Liver (tissue), 9 donors: Measurements from ENCODE around the gene SLC6A8. TPM values are rescaled to one million over a fixed set of nuclear protein-coding genes. Genes with fewer than 3 reads are reported as not detected.
A peak's percentile ranks its signal among the peaks of the same experiment; 100 is the strongest.

Experiments used
- DNase-seq: peaks from one replicate; pipeline ENCODE4 v3.0.0-alpha.2; 2017; ENCODE audit warnings: low spot score
- H3K27ac ChIP-seq, 2 donors: one replicate each; pipeline ENCODE4 v1.7.0; 2013; ENCODE audit warnings: inconsistent platforms in 2 of 2, low read length in 2 of 2, control low read depth in 1 of 2, low read depth in 1 of 2, mild to moderate bottlenecking in 1 of 2
- H3K27me3 ChIP-seq, 4 donors: one replicate each; pipeline versions ENCODE4 v1.6.1 to v1.7.0; 2013; ENCODE audit warnings: low read length in 3 of 4, inconsistent platforms in 1 of 4, mild to moderate bottlenecking in 1 of 4, moderate library complexity in 1 of 4; ENCODE audit not compliant: control insufficient read depth in 4 of 4, insufficient read depth in 4 of 4
- H3K36me3 ChIP-seq, 4 donors: one replicate each; pipeline versions ENCODE4 v1.6.1 to v1.7.0; 2013; ENCODE audit warnings: low read length in 3 of 4, mild to moderate bottlenecking in 3 of 4, low read depth in 1 of 4, moderate library complexity in 1 of 4; ENCODE audit not compliant: control insufficient read depth in 4 of 4, insufficient read depth in 3 of 4
- H3K4me1 ChIP-seq, 4 donors: one replicate each; pipeline versions ENCODE4 v1.6.1 to v1.7.0; 2013; ENCODE audit warnings: low read length in 3 of 4, mild to moderate bottlenecking in 3 of 4, moderate library complexity in 1 of 4; ENCODE audit not compliant: control insufficient read depth in 4 of 4, insufficient read depth in 4 of 4
- H3K4me3 ChIP-seq, 3 donors: one replicate each; pipeline versions ENCODE4 v1.6.1 to v1.7.0; 2013; ENCODE audit warnings: low read length in 3 of 3, control low read depth in 1 of 3, low read depth in 1 of 3, mild to moderate bottlenecking in 1 of 3
- H3K9ac ChIP-seq, 2 donors: one replicate each; pipeline ENCODE4 v1.7.0; 2013; ENCODE audit warnings: low read length in 2 of 2, mild to moderate bottlenecking in 2 of 2, moderate library complexity in 2 of 2, control low read depth in 1 of 2, low read depth in 1 of 2
- H3K9me3 ChIP-seq, 4 donors: one replicate each; pipeline versions ENCODE4 v1.6.1 to v1.7.0; 2013; ENCODE audit warnings: low read length in 3 of 4; ENCODE audit not compliant: control insufficient read depth in 4 of 4
- CTCF ChIP-seq: fragments of 150-350 bp; IDR thresholded peaks from 2 replicates; pipeline ENCODE4 v1.5.1; 2017; ENCODE audit warnings: improper control_type of control experiment, low read depth, low read length; ENCODE audit not compliant: missing input control
- EGR1 ChIP-seq, 2 donors: IDR thresholded peaks; 2 replicates each; pipeline ENCODE4 v1.6.1; 2016 to 2018; ENCODE audit warnings: antibody characterized with exemption in 2 of 2, low read depth in 2 of 2
- FOXA1 ChIP-seq: IDR thresholded peaks from 2 replicates; pipeline ENCODE4 v1.6.1; 2016; ENCODE audit warnings: antibody characterized with exemption
- GABPA ChIP-seq, 2 donors: IDR thresholded peaks in 1 of 2; conservative IDR thresholded peaks in 1 of 2; 2 replicates each; pipeline ENCODE4 v1.6.1; 2016; ENCODE audit warnings: antibody characterized with exemption in 2 of 2, mild to moderate bottlenecking in 1 of 2, moderate library complexity in 1 of 2
- HNF4A ChIP-seq, 2 donors: conservative IDR thresholded peaks; 2 replicates each; pipeline ENCODE4 v1.6.1; 2016; ENCODE audit warnings: antibody characterized with exemption in 2 of 2, mild to moderate bottlenecking in 2 of 2
- JUND ChIP-seq, 2 donors: IDR thresholded peaks; 2 replicates each; pipeline ENCODE4 v1.6.1; 2016; ENCODE audit warnings: antibody characterized with exemption in 2 of 2
- NR2F2 ChIP-seq: IDR thresholded peaks from 2 replicates; pipeline ENCODE4 v1.6.1; 2016; ENCODE audit warnings: antibody characterized with exemption
- RAD21 ChIP-seq, 2 donors: IDR thresholded peaks; 2 replicates each; pipeline ENCODE4 v1.6.1; 2016; ENCODE audit warnings: antibody characterized with exemption in 2 of 2, mild to moderate bottlenecking in 2 of 2
- RXRA ChIP-seq, 2 donors: IDR thresholded peaks; 2 replicates each; pipeline ENCODE4 v1.6.1; 2017 to 2018; ENCODE audit warnings: antibody characterized with exemption in 2 of 2, mild to moderate bottlenecking in 1 of 2
- SP1 ChIP-seq: IDR thresholded peaks from 2 replicates; pipeline ENCODE4 v1.6.1; 2018; ENCODE audit warnings: antibody characterized with exemption, mild to moderate bottlenecking
- TAF1 ChIP-seq: conservative IDR thresholded peaks from 2 replicates; pipeline ENCODE4 v1.6.1; 2016; ENCODE audit warnings: antibody characterized with exemption, mild to moderate bottlenecking
- ZBTB33 ChIP-seq: IDR thresholded peaks from 2 replicates; pipeline ENCODE4 v1.6.1; 2016; ENCODE audit warnings: antibody characterized with exemption
- WGBS: extraction: QIAGEN DNeasy Blood & Tissue Kit; methylation state at CpG from one replicate; pipeline ENCODE4 v1.1.7; 2013; 5-methylcytosine and 5-hydroxymethylcytosine counted together
- polyA plus RNA-seq, 2 donors: library from polyadenylated mRNA; stranded (reverse) in 1 of 2; unstranded in 1 of 2; fragments of 200-250 nt in 1 of 2; fragments of >200 nt in 1 of 2; fragmentation: Nextera tagmentation in 1 of 2; extraction: Ambion mirVana in 1 of 2; gene quantifications; one replicate each; pipeline versions ENCODE4 v1.2.1 to v1.2.3, GENCODE V29; 2013 to 2015
- total RNA-seq, 2 donors: library from RNA; depleted of rRNA; stranded (reverse); fragments of >200 nt; gene quantifications; one replicate each; pipeline ENCODE4 v1.2.3, GENCODE V29; 2014
- donor health status: healthy.
- donor health status: healthy.
- donor health status: healthy.
- donor health status: healthy.
- donor health status: healthy.

Gene SLC6A8
- total and polyA plus RNA-seq, 4 donors: 0.25 to 44.4 (median 1.4) TPM

- peaks cover 0 to 3% (median under 1%) of the 10 kb centered on the region in 4 donors for H3K4me1 ChIP-seq
- H3K9me3 ChIP-seq: peaks cover 0 to 2% (median 0%) of the 10 kb centered on the region in 4 donors
Observed at GRCh38 chrX:153649915-153650782, 37.6 kb upstream of the SLC6A8 start.

DNA sequence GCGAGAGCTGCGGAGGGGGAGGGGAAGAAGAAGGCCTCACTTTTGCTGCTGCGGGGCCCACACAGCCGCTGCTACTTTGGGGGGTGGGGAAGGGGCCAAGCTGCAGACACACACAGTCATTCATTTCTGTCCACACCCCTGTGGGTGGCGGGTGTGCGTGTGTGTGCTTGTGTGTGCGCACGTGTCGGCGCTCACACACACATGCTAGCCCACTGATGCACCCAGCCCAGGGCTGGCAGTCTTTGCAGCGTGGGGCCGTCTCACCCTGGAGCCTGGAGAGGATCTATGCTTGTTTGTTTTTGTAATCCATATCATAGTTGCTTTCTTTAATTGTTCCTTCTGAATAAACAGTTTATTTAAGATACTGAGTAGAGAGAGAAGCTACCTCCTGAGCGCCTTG lies 36.8 kb upstream of the SLC6A8 start:
- Histone ChIP-seq H3K27me3 (peaks cover 0 to 4% (median 0%) of the 10 kb centered on the region in 4 donors), H3K4me3 (no peak overlapping the region), H3K27ac (no peak overlapping the region), H3K36me3 (no peaks in the 10 kb centered on the region), H3K4me1 (peaks cover 0 to 3% (median under 1%) of the 10 kb centered on the region in 4 donors), H3K9ac (no peak overlapping the region), H3K9me3 (peaks cover 0 to 2% (median 0%) of the 10 kb centered on the region in 4 donors)
- DNase-seq: no peak
- WGBS: 96% methylated on average over 13 of the region's 13 CpGs
- TF ChIP-seq FOXA1 (no peak), GABPA (IDR thresholded peaks at IDR 0.05 in 1 of 2, conservative IDR thresholded peaks at IDR 0.05 in 1 of 2) (no peak), NR2F2 (no peak), TAF1 (no peak), RAD21 (IDR thresholded peaks at IDR 0.05) (no peak), RXRA (IDR thresholded peaks at IDR 0.05) (no peak), SP1 (no peak)

More at GRCh38 chrX:153649915-153650782, 37.6 kb upstream of the SLC6A8 start:
- 58% methylated on average over 41 of the region's 41 CpGs for WGBS
- no peak overlapping the region for H3K9ac ChIP-seq
- no peaks in the 10 kb centered on the region for H3K36me3 ChIP-seq
- H3K27me3 ChIP-seq: peaks cover 0 to 4% (median 0%) of the 10 kb centered on the region in 4 donors
- DNase-seq: no peak
- no peak overlapping the region for H3K4me3 ChIP-seq
- TF ChIP-seq EGR1 (IDR thresholded peaks at IDR 0.05; ENCODE audit: low read depth in 2 of 2) (no peak), RXRA (IDR thresholded peaks at IDR 0.05) (no peak), ZBTB33 (no peak), RAD21 (IDR thresholded peaks at IDR 0.05) (no peak), SP1 (no peak)
- no peak overlapping the region for H3K27ac ChIP-seq

DNA sequence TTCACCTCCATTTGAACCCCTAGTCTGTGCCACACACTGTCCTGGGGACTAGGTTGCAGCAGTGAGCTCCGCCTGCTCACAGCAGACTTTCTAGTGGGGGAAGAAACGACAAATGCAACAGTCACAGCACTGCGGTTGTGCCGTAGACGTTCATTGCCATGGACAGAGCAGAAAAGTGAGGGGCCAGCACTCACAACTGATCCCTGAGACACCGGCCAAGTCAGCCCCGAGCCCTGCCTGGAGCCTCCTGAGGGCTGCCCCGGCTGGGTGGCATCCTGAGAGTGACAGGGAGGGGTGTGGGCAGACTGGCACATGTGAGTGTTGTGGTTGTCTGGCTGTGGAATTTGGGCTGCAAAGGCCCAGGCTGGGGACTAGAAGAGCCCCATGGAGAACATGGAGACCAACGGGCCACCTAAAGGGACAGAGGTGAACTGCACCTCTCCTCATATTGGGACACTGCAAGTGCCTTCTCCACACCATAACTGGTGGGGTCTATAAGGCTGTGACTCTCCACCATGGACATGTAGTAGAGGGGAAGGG lies 36.1 kb upstream of the SLC6A8 start:
- 72% methylated on average over 9 of the region's 9 CpGs for WGBS

More for the DNA sequence above, 36.1 kb upstream of the SLC6A8 start:
- peaks cover 0 to 2% (median 0%) of the 10 kb centered on the region in 4 donors for H3K9me3 ChIP-seq
- no peak for DNase-seq
- H3K4me3 ChIP-seq: no peak overlapping the region
- H3K4me1 ChIP-seq: peaks cover 0 to 2% (median under 1%) of the 10 kb centered on the region in 4 donors
- peaks cover 0 to 4% (median 0%) of the 10 kb centered on the region in 4 donors for H3K27me3 ChIP-seq
- H3K36me3 ChIP-seq: no peaks in the 10 kb centered on the region
- TF ChIP-seq ZBTB33 (no peak), RAD21 (IDR thresholded peaks at IDR 0.05) (peak; percentile 30 to 44), CTCF (peak; percentile 43), NR2F2 (no peak), HNF4A (conservative IDR thresholded peaks at IDR 0.05) (no peak), RXRA (IDR thresholded peaks at IDR 0.05) (no peak), JUND (IDR thresholded peaks at IDR 0.05) (no peak), EGR1 (IDR thresholded peaks at IDR 0.05; ENCODE audit: low read depth in 2 of 2) (no peak)
- H3K9ac ChIP-seq: no peak overlapping the region
- no peak overlapping the region for H3K27ac ChIP-seq
